GM10248 (cell line): ENCODE results near the gene IGF1.

Experiments used
- CTCF ChIA-PET: fragments of 300-600 bp; sonication (Branson Sonifier 250); formaldehyde crosslinking; extraction: SDS; loops from one replicate; lab custom pipeline; 2021; ENCODE audit warnings: antibody characterized with exemption; lab: Yijun Ruan, JAX
- POLR2A ChIA-PET: fragments of 350-650 bp; sonication (Branson Sonifier 250); formaldehyde crosslinking; extraction: SDS; loops from one replicate; lab custom pipeline; 2020; ENCODE audit warnings: antibody characterized with exemption; lab: Yijun Ruan, JAX
- DNase-seq: peaks from one replicate; pipeline ENCODE4 v3.0.0; 2012; ENCODE audit errors: extremely low spot score
- CTCF ChIP-seq: IDR thresholded peaks from 2 replicates; pipeline ENCODE4 v1.5.1; 2012; ENCODE audit warnings: mild to moderate bottlenecking, low read depth; ENCODE audit errors: extremely low read depth, missing control alignments, control extremely low read depth

IGF1 gene

DNA sequence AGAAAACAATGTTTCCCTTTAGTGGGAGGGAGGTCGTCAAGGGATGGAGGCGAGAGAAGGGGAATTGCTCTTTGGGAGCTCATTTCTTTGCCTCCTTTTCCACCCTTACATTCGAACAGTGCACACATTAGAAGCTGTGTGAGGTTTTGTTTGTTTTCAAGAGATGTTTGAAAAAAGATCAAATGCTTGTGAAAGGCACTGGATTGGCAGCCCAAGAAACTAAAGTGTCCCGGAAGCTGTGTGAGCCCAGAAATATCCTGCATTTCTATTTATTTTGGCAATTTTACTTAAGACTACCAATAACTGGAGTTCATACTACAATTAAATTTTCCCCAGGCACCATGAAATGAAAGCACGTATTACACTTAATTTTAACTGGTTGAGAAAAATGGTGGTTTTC lies 67.0 kb downstream of the IGF1 start:
- DNase-seq = no peak
- TF ChIP-seq CTCF = no peak
- ChIA-PET CTCF (no interaction called here), POLR2A (no interaction called here)

GRCh38 chr12:102410511-102410910 lies 69.9 kb downstream of the IGF1 start:
- CTCF ChIA-PET = interaction anchor here (1.8 kb wide), 1 partner anchor 11 kb away, joined by 6 read pairs; no protein-coding TSS in a partner anchor
- POLR2A ChIA-PET = no interaction called here
- no peak for DNase-seq
- TF ChIP-seq CTCF = no peak

DNA sequence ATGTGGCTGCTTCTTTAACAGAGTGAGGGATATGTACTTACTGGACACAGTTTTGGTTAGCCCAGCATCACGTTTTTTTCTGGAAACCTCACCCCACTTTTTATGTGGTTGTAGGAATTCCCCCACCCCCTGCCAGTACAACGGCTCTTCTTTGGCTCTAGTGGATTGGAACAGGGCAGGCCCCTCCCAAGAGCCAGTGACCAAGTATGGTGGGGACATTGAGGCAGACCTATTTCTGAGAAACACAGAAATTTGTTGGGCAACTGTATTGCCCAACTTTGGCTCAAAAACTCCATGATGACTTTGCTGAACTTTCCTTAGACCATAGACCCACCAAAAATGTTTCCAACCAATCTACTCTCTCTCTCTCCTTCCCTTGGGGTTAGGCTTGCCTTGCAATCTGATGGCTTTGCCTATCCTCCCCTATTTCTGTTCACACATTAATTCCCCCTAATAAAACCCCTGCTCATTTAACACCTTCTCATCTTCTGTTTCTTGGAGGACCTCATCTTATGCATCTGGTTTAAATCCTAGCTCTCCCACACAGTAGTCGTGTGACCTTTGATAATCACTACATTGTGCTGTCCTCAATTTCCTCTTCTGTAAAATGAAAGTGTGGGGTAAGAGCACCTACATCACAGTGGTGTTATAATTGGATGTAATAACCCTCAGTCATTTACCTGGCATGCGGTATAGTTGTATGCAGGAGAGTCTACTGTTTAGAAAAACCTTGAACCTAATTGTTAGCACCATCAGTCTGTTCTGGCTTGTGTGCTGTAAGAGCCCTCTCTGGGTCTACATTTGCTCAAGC lies 71.7 kb downstream of the IGF1 start:
- ChIA-PET CTCF (no interaction called here), POLR2A (no interaction called here)
- DNase-seq = no peak
- TF ChIP-seq CTCF = no peak

- no peak for DNase-seq
- POLR2A ChIA-PET = no interaction called here
- CTCF ChIA-PET = interaction anchor here (0.8 kb wide), 1 partner anchor 11 kb away, joined by 5 read pairs; no protein-coding TSS in a partner anchor
- no peak for TF ChIP-seq CTCF
Measured at GRCh38 chr12:102407776-102408486, 72.4 kb downstream of the IGF1 start.

GRCh38 chr12:102406033-102406584 lies 74.3 kb downstream of the IGF1 start:
- CTCF ChIA-PET = interaction anchor here (2.4 kb wide), 1 partner anchor 13 kb away, joined by 6 read pairs; no protein-coding TSS in a partner anchor
- TF ChIP-seq CTCF = no peak
- POLR2A ChIA-PET = no interaction called here
- DNase-seq = no peak

DNA sequence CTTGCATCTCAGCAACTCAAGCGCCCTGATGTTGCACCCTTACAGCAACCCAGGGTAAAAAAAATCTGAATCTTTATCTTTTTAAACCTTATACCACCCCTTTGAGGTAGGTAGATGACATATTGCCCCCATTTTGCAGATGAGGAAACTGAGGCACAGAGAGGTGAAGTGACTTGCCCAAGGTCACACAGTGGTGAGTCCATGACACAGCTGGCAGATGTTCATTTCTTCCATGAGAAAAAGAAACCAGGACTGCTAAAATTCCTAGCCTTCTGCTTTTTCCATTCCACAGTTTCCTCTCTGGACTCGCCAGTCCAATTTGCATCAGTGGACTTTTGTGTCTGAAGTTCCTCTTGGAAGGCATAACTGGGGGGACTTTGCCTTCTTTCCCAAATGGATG lies 79.3 kb downstream of the IGF1 start:
- POLR2A ChIA-PET = no interaction called here
- DNase-seq = no peak
- no peak for TF ChIP-seq CTCF
- CTCF ChIA-PET = interaction anchor here (1.3 kb wide), 1 partner anchor 53 kb away, joined by 3 read pairs; no protein-coding TSS in a partner anchor
